Hepatocyte (in vitro differentiated cells): ENCODE results near the gene HPCAL1.

ENCODE experiments used
- EZH2 ChIP-seq: fragments of 200-600 bp; sonication (generic); IDR thresholded peaks from 2 replicates; pipeline ENCODE4 v1.6.1; 2016; ENCODE audit warnings: antibody characterized with exemption, mild to moderate bottlenecking, borderline replicate concordance
- EZH2phosphoT487 ChIP-seq: fragments of 200-600 bp; sonication (generic); IDR thresholded peaks from one replicate; pipeline ENCODE4 v1.6.1; 2018; ENCODE audit warnings: antibody characterized with exemption, mild to moderate bottlenecking, low read depth, moderate library complexity; ENCODE audit not compliant: unreplicated experiment, severe bottlenecking
- TF ChIP-seq, protein P1 (sequence below): fragments of 200-600 bp; sonication (generic); IDR thresholded peaks from 2 replicates; pipeline ENCODE4 v1.5.1; 2016; ENCODE audit warnings: antibody characterized with exemption, mild to moderate bottlenecking; ENCODE audit not compliant: poor library complexity

DNA sequence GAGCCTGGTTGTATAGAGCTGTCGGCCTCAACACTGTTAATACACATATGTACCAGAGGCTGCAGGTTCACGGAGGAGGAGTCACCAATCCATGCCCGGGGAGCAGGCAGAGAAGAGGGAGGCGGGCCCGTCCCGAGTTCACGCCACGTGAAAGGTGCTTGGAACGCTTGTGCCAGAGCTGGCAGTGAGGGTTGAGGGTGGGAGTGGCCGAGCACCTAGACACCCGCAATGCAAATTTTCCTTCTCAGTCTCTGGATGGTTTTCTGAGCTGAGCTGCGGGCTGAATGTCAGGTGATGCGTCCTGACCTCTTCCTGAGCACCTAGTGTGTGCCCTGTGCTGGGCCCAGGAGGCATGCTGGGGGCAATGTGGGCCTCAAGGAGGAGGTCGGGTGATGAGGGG is 93.2 kb downstream of the HPCAL1 start:
- TF ChIP-seq, protein P1, sequence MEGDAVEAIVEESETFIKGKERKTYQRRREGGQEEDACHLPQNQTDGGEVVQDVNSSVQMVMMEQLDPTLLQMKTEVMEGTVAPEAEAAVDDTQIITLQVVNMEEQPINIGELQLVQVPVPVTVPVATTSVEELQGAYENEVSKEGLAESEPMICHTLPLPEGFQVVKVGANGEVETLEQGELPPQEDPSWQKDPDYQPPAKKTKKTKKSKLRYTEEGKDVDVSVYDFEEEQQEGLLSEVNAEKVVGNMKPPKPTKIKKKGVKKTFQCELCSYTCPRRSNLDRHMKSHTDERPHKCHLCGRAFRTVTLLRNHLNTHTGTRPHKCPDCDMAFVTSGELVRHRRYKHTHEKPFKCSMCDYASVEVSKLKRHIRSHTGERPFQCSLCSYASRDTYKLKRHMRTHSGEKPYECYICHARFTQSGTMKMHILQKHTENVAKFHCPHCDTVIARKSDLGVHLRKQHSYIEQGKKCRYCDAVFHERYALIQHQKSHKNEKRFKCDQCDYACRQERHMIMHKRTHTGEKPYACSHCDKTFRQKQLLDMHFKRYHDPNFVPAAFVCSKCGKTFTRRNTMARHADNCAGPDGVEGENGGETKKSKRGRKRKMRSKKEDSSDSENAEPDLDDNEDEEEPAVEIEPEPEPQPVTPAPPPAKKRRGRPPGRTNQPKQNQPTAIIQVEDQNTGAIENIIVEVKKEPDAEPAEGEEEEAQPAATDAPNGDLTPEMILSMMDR, result no peak
- TF ChIP-seq EZH2phosphoT487 (no peak), EZH2 (no peak)
